C4-2B (cell line): ENCODE data around the gene RAB3IL1.

Experiments
- ZFX ChIP-seq: fragments of 450-650 bp; IDR thresholded peaks from 2 replicates; pipeline ENCODE4 v1.6.1; 2017
- TF ChIP-seq, protein P1 (sequence below): fragments of 450-650 bp; conservative IDR thresholded peaks from 2 replicates; pipeline ENCODE4 v1.5.1; 2017; ENCODE audit warnings: mild to moderate bottlenecking

DNA sequence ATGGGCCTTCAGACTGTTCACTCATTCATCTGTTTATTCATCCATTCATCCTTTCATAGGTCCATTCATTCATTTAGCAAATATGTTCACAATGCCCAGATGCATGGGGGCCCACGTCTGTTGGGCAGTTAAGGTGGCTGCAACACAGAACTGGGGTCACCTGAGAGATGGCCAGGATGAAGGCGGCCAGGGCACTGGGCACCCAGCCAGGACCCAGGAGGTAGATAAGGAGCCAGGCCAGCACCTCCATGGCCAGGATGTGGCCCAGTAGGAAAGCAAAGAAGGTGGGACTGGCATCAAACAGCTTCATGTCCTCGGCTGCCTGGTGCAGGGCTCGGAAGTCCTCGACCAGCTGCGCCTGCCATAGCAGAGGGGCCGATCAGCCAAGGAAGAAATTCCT lies 38.2 kb downstream of the RAB3IL1 start:
- TF ChIP-seq, protein P1, sequence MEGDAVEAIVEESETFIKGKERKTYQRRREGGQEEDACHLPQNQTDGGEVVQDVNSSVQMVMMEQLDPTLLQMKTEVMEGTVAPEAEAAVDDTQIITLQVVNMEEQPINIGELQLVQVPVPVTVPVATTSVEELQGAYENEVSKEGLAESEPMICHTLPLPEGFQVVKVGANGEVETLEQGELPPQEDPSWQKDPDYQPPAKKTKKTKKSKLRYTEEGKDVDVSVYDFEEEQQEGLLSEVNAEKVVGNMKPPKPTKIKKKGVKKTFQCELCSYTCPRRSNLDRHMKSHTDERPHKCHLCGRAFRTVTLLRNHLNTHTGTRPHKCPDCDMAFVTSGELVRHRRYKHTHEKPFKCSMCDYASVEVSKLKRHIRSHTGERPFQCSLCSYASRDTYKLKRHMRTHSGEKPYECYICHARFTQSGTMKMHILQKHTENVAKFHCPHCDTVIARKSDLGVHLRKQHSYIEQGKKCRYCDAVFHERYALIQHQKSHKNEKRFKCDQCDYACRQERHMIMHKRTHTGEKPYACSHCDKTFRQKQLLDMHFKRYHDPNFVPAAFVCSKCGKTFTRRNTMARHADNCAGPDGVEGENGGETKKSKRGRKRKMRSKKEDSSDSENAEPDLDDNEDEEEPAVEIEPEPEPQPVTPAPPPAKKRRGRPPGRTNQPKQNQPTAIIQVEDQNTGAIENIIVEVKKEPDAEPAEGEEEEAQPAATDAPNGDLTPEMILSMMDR = no peak
- no peak for TF ChIP-seq ZFX
